NOMO-1 (cell line): ENCODE results near the gene TSHZ1.

ENCODE experiments used
- DNase-seq, 2 experiments: peaks; one replicate each; lab custom pipeline; 2025; ENCODE audit not compliant: unreplicated experiment in 2 of 2; lab: John Stamatoyannopoulos, UW

TSHZ1 gene

DNA sequence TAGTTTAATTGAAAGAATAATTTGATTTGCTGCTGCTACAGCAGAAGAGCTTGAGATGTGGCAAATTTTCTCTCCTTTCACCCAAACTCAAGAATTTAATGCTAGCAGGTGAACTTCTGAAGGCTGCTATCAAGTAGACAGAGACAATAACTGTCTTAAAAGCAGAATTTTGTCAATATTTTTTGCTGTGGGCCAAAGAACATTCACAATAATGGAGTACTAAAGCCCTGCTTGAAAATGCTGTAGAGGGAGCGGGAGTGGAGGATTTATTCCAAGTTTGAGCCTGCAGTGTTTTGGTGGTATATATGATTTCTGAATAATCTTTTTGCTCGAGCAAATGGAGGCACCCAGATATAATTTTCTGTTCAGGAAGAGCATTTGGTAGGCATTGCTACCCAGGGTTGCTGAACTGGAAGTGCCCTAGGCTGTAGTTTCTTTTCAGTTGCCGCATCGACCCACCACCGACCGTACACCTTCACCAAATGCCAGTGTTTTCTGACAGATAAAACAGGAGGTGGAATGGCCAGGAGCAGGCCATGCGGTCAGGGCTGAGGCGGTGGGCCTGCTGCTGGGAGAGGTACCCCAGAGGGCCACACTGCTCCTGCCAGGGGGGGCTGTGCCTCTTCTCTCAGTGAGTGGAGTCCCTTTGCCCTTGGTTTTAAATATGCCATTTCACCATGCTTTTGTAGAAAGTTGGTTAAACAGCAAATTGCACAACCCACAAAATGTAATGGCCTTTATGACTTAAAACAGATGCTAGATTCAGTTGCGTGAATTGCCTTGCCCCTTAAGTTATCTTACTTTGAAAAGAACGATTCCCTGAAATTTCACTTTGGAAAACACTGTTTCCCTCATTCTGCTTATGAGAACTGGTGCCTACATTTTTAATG, 36.4 kb downstream of the TSHZ1 start:
- peak; percentile 51 to 65 for DNase-seq

DNA sequence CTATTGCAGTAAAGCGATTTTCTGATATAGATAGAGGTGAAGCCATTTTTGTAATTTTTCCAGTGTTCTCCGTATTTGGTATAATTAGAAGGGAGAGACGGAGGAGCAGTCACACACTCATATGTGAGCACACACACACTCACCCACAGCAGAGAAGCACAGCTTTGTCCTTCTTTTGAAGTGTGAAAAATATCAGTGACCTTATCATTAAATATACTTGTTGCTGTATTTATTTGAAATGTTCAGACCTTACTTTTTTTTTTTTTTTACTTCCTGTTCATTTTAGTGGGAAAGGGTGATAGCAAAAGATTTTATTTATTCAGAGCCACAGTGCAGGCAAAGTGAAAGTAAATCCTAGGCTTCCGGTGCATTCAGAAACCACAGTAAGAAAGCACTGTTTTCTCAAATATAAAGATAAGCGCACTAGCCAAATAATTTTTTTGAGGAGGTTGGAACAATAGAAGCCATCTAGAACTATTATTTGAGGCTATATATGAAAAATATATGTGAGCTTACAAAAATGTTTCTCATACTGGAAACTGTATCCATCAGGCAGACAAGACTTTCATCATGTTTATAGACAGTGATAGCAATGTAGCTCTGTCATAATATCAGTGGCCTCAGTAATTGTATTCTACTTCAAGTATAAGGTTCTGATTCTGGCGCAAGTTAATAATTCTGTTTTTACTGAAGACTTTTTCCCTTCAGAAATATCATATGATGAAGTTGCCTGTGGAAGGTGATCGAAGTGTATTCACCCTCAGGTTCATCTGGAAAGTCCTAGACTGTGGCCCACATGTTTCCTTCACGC, 37.2 kb downstream of the TSHZ1 start:
- DNase-seq: peak in 1 of 2 experiments; percentile 62

DNA sequence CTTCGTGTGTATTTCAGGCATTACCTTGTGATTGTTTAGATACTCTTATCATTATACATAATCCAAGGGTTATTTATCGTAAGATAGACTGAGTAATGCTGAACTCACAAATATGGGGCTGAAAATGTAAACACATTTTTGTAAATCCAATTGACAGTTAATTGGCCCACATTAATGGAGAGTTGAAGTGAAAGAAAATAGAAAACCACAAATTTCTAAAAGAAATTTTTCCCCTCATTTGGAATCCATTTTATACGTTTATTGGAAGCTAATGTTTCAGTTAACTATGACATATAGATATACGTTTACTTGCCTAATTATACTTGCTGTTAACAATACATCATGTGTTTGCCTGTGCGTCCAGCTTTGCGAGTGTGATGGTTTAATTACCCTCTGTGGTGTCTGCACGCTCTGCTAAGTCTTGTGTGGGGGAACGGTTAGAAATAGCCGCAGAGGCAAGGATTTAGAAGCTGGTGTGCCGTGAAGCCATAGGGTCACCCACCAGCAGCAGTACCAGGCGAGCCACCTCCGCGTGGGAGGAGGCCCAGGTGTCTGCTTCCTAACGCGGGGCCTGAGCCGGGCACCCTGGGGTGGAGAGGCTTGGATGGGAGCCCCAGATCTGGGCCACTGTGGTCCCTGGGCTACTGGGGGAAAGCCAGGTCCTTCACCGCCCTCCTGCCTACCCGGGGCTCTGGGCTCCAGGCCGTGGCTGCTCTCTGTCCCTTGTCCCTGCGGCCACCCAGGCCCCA, 38.0 kb downstream of the TSHZ1 start:
- no peak for DNase-seq

- DNase-seq: no peak
Measured at GRCh38 chr18:75249175-75249518, 38.5 kb downstream of the TSHZ1 start.

GRCh38 chr18:75249672-75250470, 39.3 kb downstream of the TSHZ1 start:
- DNase-seq: no peak

- no peak for DNase-seq
Measured at GRCh38 chr18:75250471-75250821, 39.8 kb downstream of the TSHZ1 start.

GRCh38 chr18:75251466-75251865, 40.9 kb downstream of the TSHZ1 start:
- DNase-seq: no peak

- no peak for DNase-seq
Measured at GRCh38 chr18:75252136-75252535, 41.5 kb downstream of the TSHZ1 start.

- no peak for DNase-seq
Measured at GRCh38 chr18:75253043-75253442, 42.4 kb downstream of the TSHZ1 start.

- DNase-seq: no peak
Measured at GRCh38 chr18:75253784-75254183, 43.2 kb downstream of the TSHZ1 start.

GRCh38 chr18:75255094-75255493, 44.5 kb downstream of the TSHZ1 start:
- DNase-seq: no peak

GRCh38 chr18:75256376-75256775, 45.8 kb downstream of the TSHZ1 start:
- DNase-seq: no peak

GRCh38 chr18:75257605-75258004, 47.0 kb downstream of the TSHZ1 start:
- DNase-seq: no peak

DNA sequence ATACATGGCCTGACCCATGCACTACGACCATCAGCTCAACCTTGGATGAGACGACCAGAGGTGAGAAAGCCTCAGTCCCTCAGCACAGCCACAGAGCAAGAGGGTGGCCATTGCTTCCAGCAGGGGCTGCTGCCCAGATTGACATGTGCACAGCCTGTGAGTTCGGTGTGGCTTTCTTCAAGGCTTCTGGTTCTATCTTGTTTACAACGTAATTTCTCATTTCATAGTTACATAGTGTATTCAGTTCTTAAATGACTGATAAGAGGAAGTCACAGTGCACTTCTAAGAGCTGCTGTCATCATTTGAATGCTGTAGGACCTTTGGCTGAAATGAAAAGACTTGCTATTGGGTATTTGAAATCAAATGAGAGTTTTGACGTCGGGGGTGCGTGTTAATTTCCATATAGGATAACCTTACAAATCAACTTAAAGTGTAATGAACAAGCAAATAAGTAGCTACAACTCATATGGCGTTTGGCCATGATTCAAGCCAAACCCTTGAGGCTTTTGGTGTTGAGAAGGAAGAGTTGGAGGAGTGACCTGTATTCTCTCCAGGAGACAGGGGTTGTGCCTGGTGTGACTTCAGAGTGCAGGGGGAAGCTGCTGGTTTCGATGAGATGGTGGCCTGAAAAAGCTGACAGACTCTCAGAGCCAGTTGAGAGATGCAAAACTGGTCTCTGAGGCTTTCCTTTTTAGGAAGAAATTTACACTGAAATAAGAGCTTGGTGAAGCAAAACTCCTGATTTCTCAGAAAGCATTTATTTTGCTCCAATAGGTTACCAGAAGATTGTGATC, 51.0 kb downstream of the TSHZ1 start:
- no peak for DNase-seq

- DNase-seq: peak in 1 of 2 experiments; percentile 31
Measured at GRCh38 chr18:75262511-75262910, 51.9 kb downstream of the TSHZ1 start.

DNA sequence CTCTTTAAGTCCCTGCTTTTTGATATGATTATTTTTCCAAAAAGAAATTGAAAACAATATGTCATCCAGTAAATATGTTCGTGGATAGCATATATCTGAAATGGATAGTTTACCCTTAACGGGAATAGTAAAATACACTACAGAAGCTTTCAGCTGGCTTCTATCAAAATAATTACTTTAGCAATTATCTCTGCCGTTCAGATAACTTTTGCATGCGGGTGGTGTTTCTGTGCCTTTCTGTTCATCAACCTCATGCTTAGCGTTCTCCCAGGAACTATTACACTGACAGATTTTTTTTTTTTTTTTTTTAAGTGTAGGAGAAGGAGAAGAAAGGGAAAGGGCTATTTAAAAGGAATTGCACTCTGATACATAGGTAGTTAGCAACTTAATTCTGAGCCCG, 53.6 kb downstream of the TSHZ1 start:
- no peak for DNase-seq

DNA sequence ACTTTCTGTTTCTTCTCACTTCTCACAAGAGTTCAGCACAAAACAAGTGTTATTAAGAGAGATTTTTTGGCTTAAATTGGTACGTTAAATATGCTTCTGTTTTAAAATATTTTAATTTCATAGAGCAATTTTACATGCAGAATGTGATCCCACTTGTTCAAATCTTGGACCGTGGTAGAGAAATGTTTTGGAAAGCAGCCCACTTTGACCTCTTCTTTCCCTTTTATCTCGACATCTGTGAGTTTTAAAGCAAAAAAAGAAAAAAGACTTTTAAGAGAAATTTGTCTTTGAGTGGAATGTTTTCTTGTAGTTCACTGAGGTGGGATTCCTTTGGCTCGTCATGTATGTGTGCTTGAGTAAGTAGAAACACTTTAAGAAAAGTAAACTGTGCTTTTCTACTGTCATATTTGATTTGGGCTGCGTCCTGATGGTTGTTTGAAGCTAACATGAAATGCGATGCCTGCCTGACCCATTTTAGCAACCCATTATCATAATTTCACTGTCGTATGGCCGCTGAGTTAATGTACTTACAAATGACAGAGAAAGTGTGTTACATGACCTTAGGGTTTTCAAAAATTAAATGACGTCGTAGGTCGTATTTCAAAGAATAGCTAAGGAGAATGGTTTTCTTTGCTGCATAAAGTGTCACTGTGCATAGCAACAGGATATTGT, 54.5 kb downstream of the TSHZ1 start:
- no peak for DNase-seq

DNA sequence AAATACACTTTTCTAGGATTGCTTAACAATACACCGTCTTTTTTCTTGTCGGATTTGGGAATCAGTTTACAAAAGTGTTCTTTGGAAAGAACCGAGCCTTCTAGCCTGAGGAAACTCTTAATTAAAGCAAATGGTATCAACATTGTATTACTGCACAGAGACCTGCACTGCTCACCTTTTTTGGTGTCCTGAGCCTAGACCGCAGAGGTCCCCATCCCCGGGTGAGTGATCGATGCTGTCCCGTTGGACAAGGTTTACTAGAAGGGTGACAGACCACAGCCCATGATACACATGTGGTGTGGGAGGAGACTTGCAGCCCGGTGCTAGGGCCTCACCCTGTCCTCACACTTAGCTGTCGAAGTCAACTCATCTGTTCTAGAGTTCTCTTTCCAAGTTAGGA, 55.3 kb downstream of the TSHZ1 start:
- DNase-seq: no peak
